A549 (cell line): ENCODE data around the gene IDS. TPM values are rescaled to one million over a fixed set of nuclear protein-coding genes. Genes with fewer than 3 reads are reported as not detected.

ENCODE experiments used
- ATAC-seq, 2 experiments: fragments of 200-7000 bp in 1 of 2; fragments of >200 bp in 1 of 2; cut with Nextera tagmentation in 1 of 2; cut with Tn5 transposase in 1 of 2; 3 replicates each; pipeline versions ENCODE4 v1.8.0 to v1.9.1; 2018 to 2020; ENCODE audit warnings: mild to moderate bottlenecking in 1 of 2, moderate library complexity in 1 of 2
- CTCF ChIA-PET: fragments of 300-600 bp; sonication (Branson Sonifier 250); formaldehyde crosslinking; extraction: SDS; loops from one replicate; lab custom pipeline; 2021; ENCODE audit warnings: antibody characterized with exemption, inconsistent platforms; lab: Yijun Ruan, JAX
- POLR2A ChIA-PET: fragments of 350-600 bp; formaldehyde crosslinking; extraction: SDS; loops from one replicate; lab custom pipeline; 2021; ENCODE audit warnings: antibody characterized with exemption, inconsistent platforms; lab: Yijun Ruan, JAX
- DNase-seq, 2 experiments: peaks; one replicate each; pipeline versions ENCODE4 v3.0.0 to v3.0.0-alpha.2; 2011 to 2016; ENCODE audit warnings: low read depth in 1 of 2, low spot score in 1 of 2
- FAIRE-seq: peaks from 2 replicates; lab custom pipeline; 2011; peaks lifted over from hg19 to GRCh38; lab: Jason Lieb, UNC
- H3K27ac ChIP-seq, 2 experiments: fragments of >200 bp; sonication (Bioruptor Twin); formaldehyde crosslinking; 3 replicates each; pipeline ENCODE4 v1.5.1; 2016 to 2017
- H3K4me1 ChIP-seq: fragments of >200 bp; sonication (Bioruptor Twin); formaldehyde crosslinking; 3 replicates; pipeline ENCODE4 v1.6.1; 2016
- H3K4me2 ChIP-seq: fragments of >200 bp; sonication (Bioruptor Twin); formaldehyde crosslinking; 3 replicates; pipeline ENCODE4 v1.6.1; 2016
- H3K4me3 ChIP-seq: fragments of >200 bp; sonication (Bioruptor Twin); formaldehyde crosslinking; 3 replicates; pipeline ENCODE4 v1.5.1; 2016
- H3K9me3 ChIP-seq: fragments of >200 bp; sonication (Bioruptor Twin); formaldehyde crosslinking; 3 replicates; pipeline ENCODE4 v1.6.1; 2016
- BHLHE40 ChIP-seq: IDR thresholded peaks from 2 replicates; pipeline ENCODE4 v1.6.1; 2012; ENCODE audit warnings: low read depth, low read length, inconsistent platforms
- EHF ChIP-seq: fragments of 250-450 bp; sonication (Bioruptor Pico); IDR thresholded peaks from 2 replicates; pipeline ENCODE4 v1.5.0; 2020; ENCODE audit warnings: mild to moderate bottlenecking
- ESRRA ChIP-seq: fragments of 150-350 bp; IDR thresholded peaks from 2 replicates; pipeline ENCODE4 v1.6.1; 2014; ENCODE audit warnings: mild to moderate bottlenecking, low read length, borderline replicate concordance
- FOXS1 ChIP-seq: fragments of 250-450 bp; sonication (Bioruptor Pico); IDR thresholded peaks from 2 replicates; pipeline ENCODE4 v1.5.0; 2020; ENCODE audit warnings: mild to moderate bottlenecking, moderate library complexity
- HES2 ChIP-seq: fragments of >200 bp; sonication (Bioruptor Twin); formaldehyde crosslinking; IDR thresholded peaks from 2 replicates; pipeline ENCODE4 v1.6.1; 2016
- JUN ChIP-seq, 2 experiments: fragments of >200 bp; sonication (Bioruptor Twin); formaldehyde crosslinking; IDR thresholded peaks; 2 replicates in 1 of 2; 3 replicates in 1 of 2; pipeline ENCODE4 v1.6.1; 2016 to 2017
- JUNB ChIP-seq: fragments of >200 bp; sonication (Bioruptor Twin); formaldehyde crosslinking; IDR thresholded peaks from 2 replicates; pipeline ENCODE4 v1.6.1; 2016
- KDM1A ChIP-seq: fragments of 200-600 bp; sonication (generic); IDR thresholded peaks from 2 replicates; pipeline ENCODE4 v1.6.1; 2016; ENCODE audit warnings: low read depth, mild to moderate bottlenecking
- KDM5A ChIP-seq: fragments of 200-600 bp; sonication (generic); IDR thresholded peaks from 2 replicates; pipeline ENCODE4 v1.6.1; 2016; ENCODE audit warnings: antibody characterized with exemption, mild to moderate bottlenecking
- MAZ ChIP-seq: fragments of 150-350 bp; IDR thresholded peaks from 2 replicates; pipeline ENCODE4 v1.6.1; 2014; ENCODE audit warnings: antibody characterized with exemption, low read depth, low read length, borderline replicate concordance
- NFE2L2 ChIP-seq: fragments of 150-350 bp; conservative IDR thresholded peaks from 2 replicates; pipeline ENCODE4 v1.6.1; 2014; ENCODE audit warnings: low read length
- PHF8 ChIP-seq: fragments of 200-600 bp; sonication (generic); IDR thresholded peaks from 2 replicates; pipeline ENCODE4 v1.6.1; 2016; ENCODE audit warnings: low read depth, mild to moderate bottlenecking, antibody characterized with exemption, moderate library complexity, borderline replicate concordance
- POLR2AphosphoS2 ChIP-seq: conservative IDR thresholded peaks from 2 replicates; pipeline ENCODE4 v1.6.1; 2012; ENCODE audit warnings: low read length, improper control_type of control experiment, inconsistent platforms
- RAD21 ChIP-seq, 2 experiments: fragments of >200 bp in 1 of 2; sonication (Bioruptor Twin) in 1 of 2; formaldehyde crosslinking in 1 of 2; IDR thresholded peaks in 1 of 2; conservative IDR thresholded peaks in 1 of 2; 2 replicates in 1 of 2; 3 replicates in 1 of 2; pipeline ENCODE4 v1.6.1; 2012 to 2018; ENCODE audit warnings: inconsistent platforms in 1 of 2
- ZFP36 ChIP-seq: fragments of 450-650 bp; IDR thresholded peaks from 2 replicates; pipeline ENCODE4 v1.6.1; 2014; ENCODE audit warnings: borderline replicate concordance; ENCODE audit not compliant: partially characterized antibody
- WGBS: methylation state at CpG from one replicate; pipeline ENCODE4 v1.1.6; 2017; ENCODE audit errors: missing lambda C conversion rate; 5-methylcytosine and 5-hydroxymethylcytosine counted together
- polyA plus RNA-seq, 4 experiments: library from polyadenylated mRNA; depleted of rRNA in 3 of 4; stranded (reverse); fragments of >200 nt; fragmentation: RNase III in 1 of 4; extraction: RNeasy Plus Mini Kit Qiagen cat#74134 plus additional on column Dnase treatment in 1 of 4; gene quantifications; 2 replicates in 3 of 4; 3 replicates in 1 of 4; pipeline ENCODE4 v1.2.3, GENCODE V29; 2011 to 2017
- TF ChIP-seq, protein P1 (sequence below): fragments of 150-350 bp; IDR thresholded peaks from 2 replicates; pipeline ENCODE4 v1.6.1; 2014; ENCODE audit warnings: low read depth, mild to moderate bottlenecking, low read length
- TF ChIP-seq, protein P2 (sequence below): fragments of 200-600 bp; sonication (generic); IDR thresholded peaks from 2 replicates; pipeline ENCODE4 v1.6.1; 2016; ENCODE audit warnings: antibody characterized with exemption, mild to moderate bottlenecking, moderate library complexity
- TF ChIP-seq, protein P3 (sequence below): fragments of >200 bp; sonication (Bioruptor Twin); formaldehyde crosslinking; IDR thresholded peaks from 3 replicates; pipeline ENCODE4 v1.6.1; 2016

The IDS gene
- polyA plus RNA-seq, 2 of the 4 experiments (the other 2 are of a cell fraction), result 40.6 to 120 TPM

- TF ChIP-seq POLR2AphosphoS2 (0 out of 2 replicates have a peak, but pooled peaks have one; percentile 27), NFE2L2 (no peak), ESRRA (no peak), HES2 (no peak), JUNB (peak; percentile 61; the same call in 1 of the 2 replicates)
- TF ChIP-seq, protein P1, sequence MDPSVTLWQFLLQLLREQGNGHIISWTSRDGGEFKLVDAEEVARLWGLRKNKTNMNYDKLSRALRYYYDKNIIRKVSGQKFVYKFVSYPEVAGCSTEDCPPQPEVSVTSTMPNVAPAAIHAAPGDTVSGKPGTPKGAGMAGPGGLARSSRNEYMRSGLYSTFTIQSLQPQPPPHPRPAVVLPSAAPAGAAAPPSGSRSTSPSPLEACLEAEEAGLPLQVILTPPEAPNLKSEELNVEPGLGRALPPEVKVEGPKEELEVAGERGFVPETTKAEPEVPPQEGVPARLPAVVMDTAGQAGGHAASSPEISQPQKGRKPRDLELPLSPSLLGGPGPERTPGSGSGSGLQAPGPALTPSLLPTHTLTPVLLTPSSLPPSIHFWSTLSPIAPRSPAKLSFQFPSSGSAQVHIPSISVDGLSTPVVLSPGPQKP, result no peak
Measured at GRCh38 chrX:149495573-149496071, 9.5 kb downstream of the IDS start (continued).

DNA sequence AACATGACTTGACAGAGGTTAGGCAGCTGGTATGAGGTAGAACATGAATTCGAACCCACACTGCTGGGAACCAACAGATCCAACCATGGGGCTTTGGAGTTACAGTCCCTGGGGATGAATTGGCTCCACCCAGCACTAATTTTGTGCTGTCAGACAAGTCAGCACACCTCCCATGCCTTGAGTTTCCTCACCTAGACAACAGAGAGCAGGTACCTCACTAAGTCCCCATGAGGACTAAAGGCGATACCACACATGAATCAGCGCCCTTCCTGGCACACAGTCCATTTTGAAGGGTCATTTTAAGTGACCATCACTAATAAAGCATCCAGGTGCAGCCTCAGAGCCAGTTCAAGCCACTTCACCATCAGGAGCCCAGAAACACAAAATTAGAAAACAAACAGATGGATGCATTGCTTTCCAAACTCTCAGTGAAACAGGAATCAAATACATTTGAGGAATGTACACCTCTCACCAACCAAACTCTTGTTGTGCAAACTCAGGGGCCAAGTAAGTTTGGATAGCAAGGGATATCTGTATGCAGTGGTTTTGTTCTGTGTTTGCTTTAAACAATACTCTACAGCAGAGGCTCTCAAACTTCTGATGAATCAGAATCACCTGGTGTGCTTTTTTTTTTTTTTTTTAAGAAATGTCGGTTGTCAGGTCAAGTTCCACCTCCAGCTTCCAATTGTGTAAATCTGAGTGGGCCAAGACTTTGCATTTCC is 10.1 kb downstream of the IDS start:
- 53% methylated on average over 4 of the region's 4 CpGs for WGBS
- ATAC-seq, result peak; percentile 36 to 51; a peak in 5 of 6 replicates
- Histone ChIP-seq H3K4me2 (peak overlapping the region; percentile 60), H3K4me3 (no peak overlapping the region), H3K27ac (peak overlapping the region; percentile 74 to 79), H3K4me1 (peaks cover 73% of the 10 kb centered on the region), H3K9me3 (no peaks in the 10 kb centered on the region)
- CTCF ChIA-PET, result interaction anchor here (0.6 to 2.2 kb wide), 3 partner anchors 17 to 1309 kb away, joined by 3 to 4 read pairs (median 3); no protein-coding TSS in a partner anchor
- no peak for FAIRE-seq
- POLR2A ChIA-PET, result interaction anchor here (1.2 to 3.4 kb wide), 2 partner anchors 10 to 46 kb away, joined by 5 to 22 read pairs; partner anchors contain the start of genes EOLA1 and IDS
- TF ChIP-seq, protein P2, sequence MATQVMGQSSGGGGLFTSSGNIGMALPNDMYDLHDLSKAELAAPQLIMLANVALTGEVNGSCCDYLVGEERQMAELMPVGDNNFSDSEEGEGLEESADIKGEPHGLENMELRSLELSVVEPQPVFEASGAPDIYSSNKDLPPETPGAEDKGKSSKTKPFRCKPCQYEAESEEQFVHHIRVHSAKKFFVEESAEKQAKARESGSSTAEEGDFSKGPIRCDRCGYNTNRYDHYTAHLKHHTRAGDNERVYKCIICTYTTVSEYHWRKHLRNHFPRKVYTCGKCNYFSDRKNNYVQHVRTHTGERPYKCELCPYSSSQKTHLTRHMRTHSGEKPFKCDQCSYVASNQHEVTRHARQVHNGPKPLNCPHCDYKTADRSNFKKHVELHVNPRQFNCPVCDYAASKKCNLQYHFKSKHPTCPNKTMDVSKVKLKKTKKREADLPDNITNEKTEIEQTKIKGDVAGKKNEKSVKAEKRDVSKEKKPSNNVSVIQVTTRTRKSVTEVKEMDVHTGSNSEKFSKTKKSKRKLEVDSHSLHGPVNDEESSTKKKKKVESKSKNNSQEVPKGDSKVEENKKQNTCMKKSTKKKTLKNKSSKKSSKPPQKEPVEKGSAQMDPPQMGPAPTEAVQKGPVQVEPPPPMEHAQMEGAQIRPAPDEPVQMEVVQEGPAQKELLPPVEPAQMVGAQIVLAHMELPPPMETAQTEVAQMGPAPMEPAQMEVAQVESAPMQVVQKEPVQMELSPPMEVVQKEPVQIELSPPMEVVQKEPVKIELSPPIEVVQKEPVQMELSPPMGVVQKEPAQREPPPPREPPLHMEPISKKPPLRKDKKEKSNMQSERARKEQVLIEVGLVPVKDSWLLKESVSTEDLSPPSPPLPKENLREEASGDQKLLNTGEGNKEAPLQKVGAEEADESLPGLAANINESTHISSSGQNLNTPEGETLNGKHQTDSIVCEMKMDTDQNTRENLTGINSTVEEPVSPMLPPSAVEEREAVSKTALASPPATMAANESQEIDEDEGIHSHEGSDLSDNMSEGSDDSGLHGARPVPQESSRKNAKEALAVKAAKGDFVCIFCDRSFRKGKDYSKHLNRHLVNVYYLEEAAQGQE, result no peak
- TF ChIP-seq JUN (IDR thresholded peaks at IDR 0.05), result 0 out of 5 replicates have a peak, but pooled peaks of 1 of the 2 experiments have one; percentile 40
- no peak for TF ChIP-seq EHF (CRISPR knock-in tag)
- DNase-seq, result peak; percentile 13 to 18

DNA sequence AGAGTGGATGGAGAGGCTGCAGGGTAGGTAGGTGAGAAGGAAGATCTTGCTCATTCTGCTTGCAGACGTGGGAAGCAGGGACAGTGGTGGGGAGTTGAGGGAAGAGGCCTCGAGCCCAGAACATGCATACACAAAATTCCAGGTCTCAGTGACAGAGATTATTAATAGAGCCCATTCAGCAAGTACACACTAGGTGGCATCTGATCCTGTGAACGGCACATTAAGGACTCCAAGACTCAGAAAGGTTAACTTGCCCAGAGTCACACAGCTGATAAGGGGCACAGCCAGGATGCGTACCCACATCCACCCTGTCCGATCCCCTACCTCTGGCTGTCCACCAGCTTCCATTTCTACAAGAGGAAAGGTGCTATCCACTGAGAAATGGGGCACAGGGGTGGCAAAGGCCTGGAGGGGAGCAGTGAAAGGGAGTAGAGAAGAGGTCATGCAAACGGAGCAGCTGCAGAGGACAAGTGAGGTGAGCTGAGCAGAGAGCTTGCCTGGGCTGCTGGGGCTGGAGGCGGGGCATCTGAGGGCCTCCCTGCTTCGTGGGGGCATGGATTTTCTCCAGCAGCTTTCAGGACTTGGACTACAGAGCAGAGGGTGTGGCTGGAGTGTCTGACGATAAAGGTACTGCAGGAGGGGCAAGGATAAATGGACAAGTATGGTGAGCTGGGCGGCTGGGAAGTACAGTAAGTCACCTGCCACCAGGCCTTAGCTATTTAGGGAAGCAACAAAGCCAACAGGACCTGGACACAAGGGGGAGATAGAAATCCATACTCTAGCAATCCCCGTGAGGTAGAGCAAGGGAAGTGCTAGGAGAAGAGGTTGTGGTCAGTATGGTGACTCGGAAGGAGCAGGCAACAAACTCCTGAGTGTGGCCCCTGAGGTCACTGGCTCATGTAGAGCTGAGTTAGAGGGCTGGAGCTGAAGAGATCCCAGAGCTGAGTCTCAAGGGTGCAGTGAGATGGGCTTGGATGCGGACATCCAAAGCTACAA is 11.2 kb downstream of the IDS start:
- H3K4me1 ChIP-seq, result peaks cover 73% of the 10 kb centered on the region
- WGBS, result 78% methylated on average over 13 of the region's 13 CpGs
- TF ChIP-seq JUN (IDR thresholded peaks at IDR 0.05) (no peak), RAD21 (conservative IDR thresholded peaks at IDR 0.05 in 1 of 2, IDR thresholded peaks at IDR 0.05 in 1 of 2) (no peak), BHLHE40 (no peak), KDM5A (no peak), MAZ (no peak), FOXS1 (no peak), PHF8 (no peak), KDM1A (no peak), HES2 (no peak), ZFP36 (no peak)
- TF ChIP-seq, protein P3, sequence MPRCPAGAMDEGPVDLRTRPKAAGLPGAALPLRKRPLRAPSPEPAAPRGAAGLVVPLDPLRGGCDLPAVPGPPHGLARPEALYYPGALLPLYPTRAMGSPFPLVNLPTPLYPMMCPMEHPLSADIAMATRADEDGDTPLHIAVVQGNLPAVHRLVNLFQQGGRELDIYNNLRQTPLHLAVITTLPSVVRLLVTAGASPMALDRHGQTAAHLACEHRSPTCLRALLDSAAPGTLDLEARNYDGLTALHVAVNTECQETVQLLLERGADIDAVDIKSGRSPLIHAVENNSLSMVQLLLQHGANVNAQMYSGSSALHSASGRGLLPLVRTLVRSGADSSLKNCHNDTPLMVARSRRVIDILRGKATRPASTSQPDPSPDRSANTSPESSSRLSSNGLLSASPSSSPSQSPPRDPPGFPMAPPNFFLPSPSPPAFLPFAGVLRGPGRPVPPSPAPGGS, result no peak
- H3K9me3 ChIP-seq, result no peaks in the 10 kb centered on the region
- H3K4me2 ChIP-seq, result peak overlapping the region; percentile 60
- H3K27ac ChIP-seq, result peak overlapping the region; percentile 74 to 79
- no peak overlapping the region for H3K4me3 ChIP-seq
- ATAC-seq (peak; percentile 15 to 45; a peak in 3 of 6 replicates), FAIRE-seq (no peak), DNase-seq (peak in 1 of 2 experiments; percentile 23)
- ChIA-PET CTCF (interaction anchor here (0.9 to 2.0 kb wide), 3 partner anchors 17 to 22 kb away, joined by 3 to 7 read pairs (median 5); no protein-coding TSS in a partner anchor), POLR2A (interaction anchor here (1.7 to 3.4 kb wide), 2 partner anchors 11 to 46 kb away, joined by 4 to 22 read pairs; partner anchors contain the start of genes EOLA1 and IDS)
